T47D (cell line): ENCODE results near the gene YBX3.
A peak's percentile ranks its signal among the peaks of the same experiment; 100 is the strongest.

Experiments used
- DNase-seq, 2 experiments: peaks; one replicate each; pipeline versions ENCODE4 v3.0.0 to v3.0.0-alpha.2; 2011 to 2012; ENCODE audit warnings: low read depth in 1 of 2, low spot score in 1 of 2
- JUND ChIP-seq: IDR thresholded peaks from 2 replicates; pipeline ENCODE4 v1.6.1; 2012; ENCODE audit warnings: low read depth
- in situ Hi-C: cut with HindIII; loops from 2 replicates; pipeline ENCODE4 v1.10.0; 2016; ENCODE audit warnings: low sequenced_read_pairs, low pct_unique_long_range_greater_than_20kb

YBX3 gene

DNA sequence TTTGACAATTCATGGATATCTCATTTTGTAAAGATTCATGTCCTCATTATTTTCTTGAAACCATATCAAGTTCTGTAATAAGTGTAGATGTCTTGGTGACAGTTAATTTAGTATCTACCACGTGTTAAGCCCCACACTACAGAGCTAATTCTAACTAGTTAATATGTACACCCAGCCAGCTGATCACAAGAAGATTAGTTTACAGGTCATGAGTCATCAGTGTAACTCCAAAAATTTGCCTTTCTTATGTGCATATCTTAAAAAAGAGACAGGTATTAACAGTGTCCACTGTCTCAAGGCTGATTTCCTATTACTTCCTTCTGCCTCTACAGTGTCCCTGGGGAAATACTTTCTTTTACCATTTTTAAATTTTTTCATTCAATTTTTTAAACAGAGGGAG lies 13.3 kb upstream of the YBX3 start:
- in situ Hi-C loops = no loop called here
- DNase-seq = no peak
- TF ChIP-seq JUND = no peak

DNA sequence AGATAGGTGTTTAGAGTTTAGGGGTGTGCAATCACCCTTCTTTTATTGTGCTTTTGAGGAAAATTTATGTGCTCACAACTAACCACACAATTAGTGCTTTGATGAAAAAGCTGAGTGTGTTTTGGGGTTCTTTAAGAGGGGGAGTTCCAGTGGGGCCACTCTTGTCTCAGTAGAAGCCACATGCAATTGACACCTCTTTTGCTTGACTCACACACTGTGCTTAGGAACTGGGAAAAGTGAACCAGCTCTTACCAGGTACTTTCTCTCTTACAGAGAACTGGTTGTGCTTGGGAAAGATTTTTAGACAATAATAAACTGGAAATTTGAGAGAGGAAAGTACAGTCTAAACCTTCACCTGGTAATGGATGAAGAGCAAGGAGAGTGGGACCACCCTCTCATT lies 12.3 kb upstream of the YBX3 start:
- no peak for DNase-seq
- in situ Hi-C loops = no loop called here
- no peak for TF ChIP-seq JUND

DNA sequence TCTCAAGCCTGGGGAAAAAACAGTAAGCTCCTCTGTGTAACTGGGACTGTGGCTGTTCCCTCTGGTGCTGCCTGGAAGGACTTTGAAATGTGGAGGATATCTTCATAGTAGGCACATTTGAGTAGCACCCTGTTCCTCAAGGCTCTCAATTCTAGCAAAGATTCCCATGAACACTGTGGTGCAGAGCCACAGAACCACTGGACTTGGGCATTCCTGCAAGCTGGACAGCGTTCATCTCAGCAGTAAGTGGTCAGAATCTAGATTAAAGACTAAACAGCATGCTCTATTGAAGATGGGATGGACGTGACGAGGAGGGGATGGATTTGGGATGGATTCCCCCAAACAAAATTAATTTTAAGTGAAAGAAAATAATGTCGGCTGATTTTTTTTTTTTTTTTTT lies 9.4 kb upstream of the YBX3 start:
- no peak for TF ChIP-seq JUND
- DNase-seq = no peak
- in situ Hi-C loops = no loop called here

DNA sequence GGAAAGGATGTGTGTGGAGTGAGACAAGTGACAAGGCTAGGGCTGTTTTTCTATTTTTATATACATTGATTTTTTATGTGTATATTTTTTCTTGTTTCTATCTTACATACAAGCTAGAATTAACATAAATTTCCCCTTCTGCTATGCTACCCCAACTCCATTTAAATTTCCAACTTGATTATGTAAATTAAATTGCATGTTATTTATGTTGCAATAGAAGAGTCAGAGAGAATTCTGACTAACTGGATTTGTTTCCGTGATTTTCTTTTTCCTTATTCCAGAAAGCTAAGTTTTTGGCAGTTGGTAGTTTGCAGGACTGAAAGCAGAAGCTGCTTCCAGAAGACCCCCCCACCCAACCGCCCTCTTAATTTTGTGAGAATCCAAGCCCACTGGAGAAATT lies 8.9 kb upstream of the YBX3 start:
- TF ChIP-seq JUND = no peak
- no peak for DNase-seq
- in situ Hi-C loops = no loop called here

DNA sequence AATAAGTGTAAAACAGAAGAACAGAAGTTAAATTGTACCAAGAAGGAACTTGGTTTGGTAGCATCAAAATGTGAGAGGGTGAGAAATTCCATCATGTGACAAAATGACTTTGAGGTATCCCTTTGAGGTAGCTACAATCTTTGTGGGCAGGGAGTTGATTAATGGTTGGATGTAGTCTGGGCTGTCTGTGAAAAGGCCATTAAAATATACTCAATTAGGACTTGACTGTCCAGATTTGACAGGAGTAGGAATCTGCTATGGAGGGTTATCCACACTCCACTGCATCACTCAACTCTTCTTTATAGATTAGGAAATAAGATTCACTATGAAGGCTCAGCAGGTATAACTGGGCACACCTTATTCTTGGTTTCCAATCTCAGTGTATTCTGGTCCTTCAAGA lies 7.4 kb upstream of the YBX3 start:
- TF ChIP-seq JUND = no peak
- DNase-seq = no peak
- in situ Hi-C loops = no loop called here

DNA sequence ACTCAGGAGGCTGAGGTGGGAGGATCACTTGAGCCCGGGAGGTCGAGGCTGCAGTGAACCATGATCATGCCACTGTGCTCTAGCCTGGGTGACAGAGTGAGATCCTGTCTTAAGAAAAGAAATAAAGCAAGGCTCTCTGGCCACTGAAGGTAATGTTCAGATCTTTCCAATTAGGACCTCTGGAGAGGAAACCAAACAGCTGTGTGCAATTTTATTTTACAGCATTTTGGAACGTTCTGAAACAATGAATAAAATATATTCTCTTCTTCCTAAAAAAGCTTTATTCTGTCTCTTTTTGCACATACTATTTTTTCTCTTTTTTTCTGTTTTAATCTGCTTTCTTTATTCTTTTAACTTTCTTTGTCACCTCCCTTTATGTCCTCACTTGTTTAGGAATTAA lies 5.0 kb upstream of the YBX3 start:
- no peak for DNase-seq
- no peak for TF ChIP-seq JUND
- in situ Hi-C loops = no loop called here

DNA sequence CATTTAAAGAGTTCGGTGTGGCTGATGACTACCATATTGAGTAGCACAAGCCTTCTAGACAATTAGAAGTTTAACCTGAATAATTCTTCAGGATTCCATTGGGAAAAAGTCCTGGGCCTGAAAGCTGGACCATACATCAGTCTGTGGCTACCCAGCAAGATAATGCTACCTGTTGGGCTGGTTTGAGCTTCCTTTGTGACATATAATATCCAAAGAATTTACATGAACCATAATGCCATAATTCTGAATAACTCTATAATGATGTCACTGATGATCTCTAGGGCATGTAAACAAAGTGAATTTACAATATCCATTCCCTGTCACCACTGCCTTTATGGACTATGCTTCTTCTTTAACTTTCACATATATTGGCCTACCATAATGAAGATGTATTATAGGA lies 3.8 kb upstream of the YBX3 start:
- no peak for TF ChIP-seq JUND
- DNase-seq = no peak
- in situ Hi-C loops = no loop called here

DNA sequence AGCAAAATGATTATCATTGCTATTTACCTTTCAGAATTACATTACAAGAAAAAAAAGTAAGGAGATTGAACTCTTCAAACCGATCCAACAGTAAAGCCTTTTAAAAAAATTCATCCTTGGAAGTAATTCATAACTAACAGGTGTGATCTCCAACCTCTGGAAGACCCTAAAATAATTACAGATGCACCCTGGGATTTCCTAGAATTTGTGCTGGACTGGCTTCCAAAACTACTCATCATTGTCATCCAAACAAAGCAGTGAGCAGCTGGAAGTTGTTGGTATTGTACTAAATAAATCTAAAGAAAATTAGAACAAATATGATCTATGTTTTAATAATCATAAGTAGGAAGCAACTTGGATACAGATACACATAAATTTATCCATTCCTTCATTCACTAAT lies 1.9 kb upstream of the YBX3 start:
- in situ Hi-C loops = no loop called here
- no peak for TF ChIP-seq JUND

DNA sequence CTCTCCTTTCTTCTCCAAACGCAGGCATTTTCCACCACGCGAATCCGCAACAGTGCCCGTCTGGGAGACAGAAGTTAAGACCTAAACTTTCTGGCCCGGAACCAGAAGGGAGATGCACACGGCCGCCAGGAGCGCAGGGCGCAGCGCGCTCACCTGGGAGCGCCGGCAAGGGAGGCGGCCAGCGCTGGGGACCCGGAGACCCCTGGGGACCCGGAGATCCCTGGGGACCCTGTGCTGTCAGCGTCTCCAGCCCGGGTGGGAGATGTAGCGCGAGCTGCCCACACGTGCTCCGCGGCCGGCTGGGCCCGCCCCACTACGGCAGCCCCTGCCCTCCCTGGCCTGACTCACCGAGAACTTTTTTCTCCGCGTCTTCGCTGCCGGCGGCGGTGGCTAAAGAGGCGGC lies 620 bp downstream of the YBX3 start:
- peak; percentile 8 to 45 for DNase-seq
- in situ Hi-C loops = no loop called here
- no peak for TF ChIP-seq JUND

More for the DNA sequence above, 1.9 kb upstream of the YBX3 start:
- DNase-seq = no peak

DNA sequence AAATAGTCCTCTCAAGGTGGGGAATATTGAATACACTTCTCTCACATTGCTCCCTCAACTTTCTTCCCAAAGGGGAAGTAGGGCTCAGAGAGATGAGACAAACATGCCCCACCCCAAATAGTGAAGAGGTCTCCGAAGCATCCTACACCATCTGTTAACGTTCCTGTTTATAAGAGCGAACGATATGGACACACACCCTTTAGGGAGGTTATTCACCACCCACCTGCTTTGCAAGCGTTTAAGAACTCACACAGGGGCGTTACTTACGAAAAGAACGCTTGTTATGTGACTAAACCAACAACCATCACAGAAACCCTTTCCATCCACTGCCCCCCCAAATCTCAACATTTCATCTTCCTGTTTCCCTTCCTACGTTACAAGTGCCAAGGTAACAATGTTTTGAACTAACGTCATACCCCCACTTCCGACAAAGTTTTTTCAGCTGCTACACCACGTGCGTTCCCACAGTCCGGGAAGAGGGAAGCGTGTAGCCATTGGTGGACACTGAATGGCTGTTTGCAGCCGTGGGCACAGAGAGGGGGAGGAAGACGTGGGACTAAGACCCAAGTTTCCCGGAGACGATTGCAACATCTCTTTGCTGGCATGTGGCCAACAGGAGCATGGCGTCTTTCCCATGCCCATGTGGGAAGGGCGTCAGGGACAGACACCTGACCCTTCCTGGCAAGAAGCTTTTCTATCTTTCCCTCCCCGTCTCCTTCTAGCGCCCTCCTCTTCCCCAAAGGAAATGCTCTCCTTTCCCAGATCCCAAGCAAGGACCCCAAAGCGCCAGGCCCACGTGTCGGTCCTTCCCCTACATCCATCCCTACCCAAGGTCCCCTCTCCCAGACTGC lies 1.2 kb downstream of the YBX3 start:
- peak; percentile 49 to 87 for DNase-seq
- no peak for TF ChIP-seq JUND
- in situ Hi-C loops = no loop called here

DNA sequence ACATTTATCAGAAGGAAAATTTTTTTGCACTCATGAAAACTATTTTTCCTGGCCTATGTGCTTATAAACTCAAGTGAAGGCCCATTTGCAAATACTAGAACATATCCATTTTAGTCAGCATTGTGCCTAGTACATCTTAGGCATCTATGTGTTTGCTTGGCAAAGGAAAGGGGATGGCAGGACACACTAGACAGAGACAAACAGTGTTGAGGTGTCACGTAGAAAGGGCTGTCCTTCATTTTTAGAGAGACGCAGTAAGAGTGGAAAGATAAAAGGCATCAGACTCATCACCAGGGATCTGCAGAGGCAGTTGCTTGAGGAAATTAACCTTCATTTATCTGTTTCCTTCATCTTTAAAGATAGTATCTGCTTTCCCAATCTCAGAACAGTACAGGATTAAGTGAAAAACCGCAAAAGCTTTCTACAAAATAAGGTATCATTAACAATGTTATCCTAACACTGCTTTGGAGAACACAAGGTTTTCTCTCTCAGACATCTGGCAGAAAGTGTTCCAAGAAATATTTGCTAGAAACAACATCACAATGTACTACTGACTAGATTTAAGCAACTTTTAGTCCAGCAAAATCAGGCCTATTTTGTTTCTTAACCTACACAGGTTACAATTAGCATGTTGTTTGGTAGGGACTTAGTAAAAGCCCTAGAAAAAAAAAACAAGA lies 2.0 kb downstream of the YBX3 start:
- TF ChIP-seq JUND = no peak
- DNase-seq = no peak
- in situ Hi-C loops = no loop called here

DNA sequence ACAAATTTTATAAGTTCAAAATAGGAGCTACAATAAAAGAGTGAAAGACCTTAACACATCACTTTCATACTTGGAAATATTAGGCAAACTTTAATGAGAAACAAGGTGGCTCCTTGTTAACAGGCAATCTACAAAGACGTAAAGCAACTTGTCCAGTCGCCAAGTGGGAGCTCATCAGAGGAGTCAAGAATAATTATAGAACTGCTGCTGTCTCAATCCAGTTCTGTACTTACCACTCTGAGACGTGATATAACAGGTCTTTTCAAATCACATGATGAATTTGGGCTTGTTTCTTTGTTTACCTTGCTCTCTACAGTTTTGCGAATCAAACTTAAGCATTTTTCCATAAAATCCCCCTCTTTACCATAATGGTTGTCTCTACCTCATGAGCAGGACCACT lies 3.6 kb downstream of the YBX3 start:
- no peak for DNase-seq
- TF ChIP-seq JUND = no peak
- in situ Hi-C loops = no loop called here

DNA sequence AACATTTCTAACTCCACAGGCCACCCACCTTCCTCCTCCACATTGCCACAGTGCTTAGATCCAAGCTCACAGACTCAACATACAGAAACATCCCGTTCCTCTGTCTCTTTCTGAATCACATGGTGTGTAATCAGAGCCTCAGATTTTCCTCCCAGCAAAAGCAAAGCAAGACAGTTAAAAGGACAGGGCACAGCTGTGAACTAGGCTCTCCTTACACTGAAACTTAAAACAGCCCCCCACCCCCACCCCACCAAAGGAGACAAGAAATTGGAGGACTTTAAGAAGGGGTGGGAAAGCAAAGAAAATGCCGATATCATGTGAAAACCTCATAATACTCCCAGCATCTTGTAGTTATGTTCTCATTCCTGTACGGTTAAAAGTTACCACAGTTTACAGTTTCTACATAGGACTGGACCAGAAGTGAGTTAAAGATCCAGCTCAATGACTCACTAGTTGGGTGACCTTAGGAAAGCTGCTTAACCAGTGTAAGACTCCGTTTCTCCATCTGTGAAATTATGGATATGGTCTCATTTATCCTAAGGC lies 4.8 kb downstream of the YBX3 start:
- in situ Hi-C loops = no loop called here
- TF ChIP-seq JUND = no peak
- DNase-seq = no peak
